CD4-positive, alpha-beta T cell treated with Interleukin-4 for 1 hour (primary cell): ENCODE measurements around the gene DIS3L.
"Not testable (repeated sequence)": the region's sequence is repeated elsewhere in the genome, so short reads cannot be mapped to it uniquely, and the experiment has no call there.

Experiments used
- DNase-seq, 2 donors: peaks; one replicate each; pipeline ENCODE4 v3.0.0-alpha.2; 2020 to 2022

The DIS3L gene

GRCh38 chr15:66278671-66279070, 14.7 kb upstream of the DIS3L start:
- no peak for DNase-seq

- no peak for DNase-seq
These were observed 9.1 kb upstream of the DIS3L start for GRCh38 chr15:66284271-66284670.

- no peak for DNase-seq
These were observed 7.7 kb upstream of the DIS3L start for GRCh38 chr15:66285533-66286280.

- peak in 1 of 2 donors; percentile 30 for DNase-seq
These were observed 5.8 kb upstream of the DIS3L start for GRCh38 chr15:66287461-66288057.

GRCh38 chr15:66288093-66288492, 5.3 kb upstream of the DIS3L start:
- no peak for DNase-seq

- no peak for DNase-seq
These were observed 4.7 kb upstream of the DIS3L start for GRCh38 chr15:66288551-66289185.

GRCh38 chr15:66290007-66290406, 3.4 kb upstream of the DIS3L start:
- DNase-seq, result no peak

GRCh38 chr15:66290518-66290917, 2.9 kb upstream of the DIS3L start:
- no peak for DNase-seq

- no peak for DNase-seq
These were observed 1.4 kb upstream of the DIS3L start for GRCh38 chr15:66291816-66292570.

- no peak for DNase-seq
These were observed 573 bp upstream of the DIS3L start for GRCh38 chr15:66292571-66293418.

GRCh38 chr15:66294157-66294931, 976 bp downstream of the DIS3L start:
- peak in 1 of 2 donors; percentile 27 for DNase-seq

- DNase-seq, result no peak
These were observed 1.5 kb downstream of the DIS3L start for GRCh38 chr15:66294932-66295235.

- no peak for DNase-seq
These were observed 2.8 kb downstream of the DIS3L start for GRCh38 chr15:66296186-66296585.

- no peak for DNase-seq
These were observed 5.5 kb downstream of the DIS3L start for GRCh38 chr15:66298803-66299251.

GRCh38 chr15:66302489-66303278, 9.3 kb downstream of the DIS3L start:
- no peak for DNase-seq

GRCh38 chr15:66304425-66304824, 11.1 kb downstream of the DIS3L start:
- DNase-seq, result not testable (repeated sequence)

GRCh38 chr15:66306381-66306780, 13.0 kb downstream of the DIS3L start:
- no peak for DNase-seq

GRCh38 chr15:66308531-66308930, 15.2 kb downstream of the DIS3L start:
- no peak for DNase-seq

- DNase-seq, result no peak
These were observed 16.5 kb downstream of the DIS3L start for GRCh38 chr15:66309828-66310227.

- no peak for DNase-seq
These were observed 17.4 kb downstream of the DIS3L start for GRCh38 chr15:66310786-66311185.

- no peak for DNase-seq
These were observed 18.8 kb downstream of the DIS3L start for GRCh38 chr15:66312144-66312543.
